Tibial artery (tissue), 4 donors: Measurements from ENCODE around the gene BAIAP2.

Experiments used
- DNase-seq, 2 donors: peaks; one replicate each; pipeline ENCODE4 v3.0.0-alpha.2; 2019
- H3K27ac ChIP-seq, 2 donors: fragments of 200-600 bp; sonication (generic) in 1 of 2; 1 replicate in 1 of 2; 2 replicates in 1 of 2; pipeline ENCODE4 v1.5.1; 2018 to 2019; ENCODE audit warnings: mild to moderate bottlenecking in 1 of 2
- H3K27me3 ChIP-seq, 2 donors: fragments of 200-600 bp; sonication (generic) in 1 of 2; one replicate each; pipeline versions ENCODE4 v1.5.1 to v1.6.0; 2016 to 2019
- H3K36me3 ChIP-seq, 3 donors: fragments of 200-600 bp; sonication (generic) in 2 of 3; one replicate each; pipeline ENCODE4 v1.5.1; 2016 to 2019; ENCODE audit warnings: mild to moderate bottlenecking in 2 of 3
- H3K4me1 ChIP-seq, 4 donors: fragments of 200-600 bp; sonication (generic) in 2 of 4; 1 replicate in 3 of 4; 2 replicates in 1 of 4; pipeline ENCODE4 v1.5.1; 2016 to 2019
- H3K4me3 ChIP-seq, 2 donors: fragments of 200-600 bp; sonication (generic) in 1 of 2; 1 replicate in 1 of 2; 2 replicates in 1 of 2; pipeline ENCODE4 v1.5.1; 2018 to 2019; ENCODE audit warnings: mild to moderate bottlenecking in 2 of 2
- H3K9me3 ChIP-seq, 3 donors: fragments of 200-600 bp; sonication (generic) in 1 of 3; one replicate each; pipeline ENCODE4 v1.5.1; 2016 to 2019
- intact Hi-C: fragments of 100-400 bp; cut with DNase I; formaldehyde crosslinking; loops from one replicate; pipeline ENCODE4 v1.15.0; 2023; ENCODE audit warnings: low total_unique reads
- TF ChIP-seq, protein P1 (sequence below), 2 experiments: fragments of 200-600 bp in 1 of 2; fragments of 450-650 bp in 1 of 2; IDR thresholded peaks; one replicate each; pipeline ENCODE4 v1.5.1; 2017 to 2019; ENCODE audit warnings: antibody characterized with exemption in 2 of 2, mild to moderate bottlenecking in 1 of 2, moderate library complexity in 1 of 2

BAIAP2 gene

GRCh38 chr17:80990921-80991644, 43.9 kb upstream of the BAIAP2 start:
- intact Hi-C loops = loop anchor here (2.0 to 10.0 kb wide), 2 partner anchors 110 to 244 kb away; partner anchors contain the start of genes NDUFAF8 and TEPSIN
- H3K4me1 ChIP-seq = peaks cover 0 to 47% (median 34%) of the 10 kb centered on the region in 4 donors
- no peaks in the 10 kb centered on the region for H3K27me3 ChIP-seq
- no peaks in the 10 kb centered on the region for H3K9me3 ChIP-seq
- peak overlapping the region; percentile 77 to 98 for H3K4me3 ChIP-seq
- peaks cover 12 to 23% (median 13%) of the 10 kb centered on the region in 3 donors for H3K36me3 ChIP-seq
- peak overlapping the region; percentile 68 to 69 for H3K27ac ChIP-seq
- TF ChIP-seq, protein P1, sequence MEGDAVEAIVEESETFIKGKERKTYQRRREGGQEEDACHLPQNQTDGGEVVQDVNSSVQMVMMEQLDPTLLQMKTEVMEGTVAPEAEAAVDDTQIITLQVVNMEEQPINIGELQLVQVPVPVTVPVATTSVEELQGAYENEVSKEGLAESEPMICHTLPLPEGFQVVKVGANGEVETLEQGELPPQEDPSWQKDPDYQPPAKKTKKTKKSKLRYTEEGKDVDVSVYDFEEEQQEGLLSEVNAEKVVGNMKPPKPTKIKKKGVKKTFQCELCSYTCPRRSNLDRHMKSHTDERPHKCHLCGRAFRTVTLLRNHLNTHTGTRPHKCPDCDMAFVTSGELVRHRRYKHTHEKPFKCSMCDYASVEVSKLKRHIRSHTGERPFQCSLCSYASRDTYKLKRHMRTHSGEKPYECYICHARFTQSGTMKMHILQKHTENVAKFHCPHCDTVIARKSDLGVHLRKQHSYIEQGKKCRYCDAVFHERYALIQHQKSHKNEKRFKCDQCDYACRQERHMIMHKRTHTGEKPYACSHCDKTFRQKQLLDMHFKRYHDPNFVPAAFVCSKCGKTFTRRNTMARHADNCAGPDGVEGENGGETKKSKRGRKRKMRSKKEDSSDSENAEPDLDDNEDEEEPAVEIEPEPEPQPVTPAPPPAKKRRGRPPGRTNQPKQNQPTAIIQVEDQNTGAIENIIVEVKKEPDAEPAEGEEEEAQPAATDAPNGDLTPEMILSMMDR (IDR thresholded peaks at IDR 0.05) = no peak
- DNase-seq = no peak

GRCh38 chr17:80991645-80992076, 43.3 kb upstream of the BAIAP2 start, which contains the start of gene CHMP6:
TSS of gene CHMP6 (plus strand) at chr17:80991841. CDS start at chr17:80991919, 78 bp downstream.
- intact Hi-C loops = loop anchor here (2.0 to 10.0 kb wide), 2 partner anchors 109 to 243 kb away; partner anchors contain the start of genes NDUFAF8 and TEPSIN
- Histone ChIP-seq H3K27ac (peak within 1 kb of the TSS; percentile 68 to 69), H3K36me3 (peaks cover 18 to 29% (median 19%) of the 10 kb centered on the region in 3 donors), H3K4me3 (peak within 1 kb of the TSS; percentile 77 to 98), H3K27me3 (no peaks in the 10 kb centered on the region), H3K4me1 (peaks cover 0 to 47% (median 34%) of the 10 kb centered on the region in 4 donors), H3K9me3 (no peaks in the 10 kb centered on the region)
- TF ChIP-seq, protein P1 (IDR thresholded peaks at IDR 0.05) = peak in 1 of 2 experiments; percentile 42
- DNase-seq = peak; percentile 60 to 80

GRCh38 chr17:80992077-80992947, 42.6 kb upstream of the BAIAP2 start:
- Histone ChIP-seq H3K36me3 (peaks cover 24 to 35% (median 26%) of the 10 kb centered on the region in 3 donors), H3K4me3 (peak overlapping the region; percentile 77 to 98), H3K4me1 (peaks cover 0 to 47% (median 34%) of the 10 kb centered on the region in 4 donors), H3K27ac (peak overlapping the region; percentile 68 to 69), H3K27me3 (no peaks in the 10 kb centered on the region), H3K9me3 (no peaks in the 10 kb centered on the region)
- no peak for DNase-seq
- intact Hi-C loops = loop anchor here (10.0 kb wide), 1 partner anchor 242 kb away; the partner anchor contains the start of genes NDUFAF8 and TEPSIN
- TF ChIP-seq, protein P1 (IDR thresholded peaks at IDR 0.05) = no peak

- TF ChIP-seq, protein P1 (IDR thresholded peaks at IDR 0.05) = no peak
- Histone ChIP-seq H3K36me3 (peaks cover 31 to 43% (median 33%) of the 10 kb centered on the region in 3 donors), H3K27ac (peak overlapping the region in 1 of 2 donors; percentile 68), H3K4me1 (peaks cover 0 to 45% (median 34%) of the 10 kb centered on the region in 4 donors), H3K27me3 (no peaks in the 10 kb centered on the region), H3K4me3 (peak overlapping the region; percentile 77 to 98), H3K9me3 (no peaks in the 10 kb centered on the region)
- no peak for DNase-seq
- intact Hi-C loops = loop anchor here (10.0 kb wide), 1 partner anchor 242 kb away; the partner anchor contains the start of genes NDUFAF8 and TEPSIN
These were observed 41.9 kb upstream of the BAIAP2 start for GRCh38 chr17:80992948-80993624.

DNA sequence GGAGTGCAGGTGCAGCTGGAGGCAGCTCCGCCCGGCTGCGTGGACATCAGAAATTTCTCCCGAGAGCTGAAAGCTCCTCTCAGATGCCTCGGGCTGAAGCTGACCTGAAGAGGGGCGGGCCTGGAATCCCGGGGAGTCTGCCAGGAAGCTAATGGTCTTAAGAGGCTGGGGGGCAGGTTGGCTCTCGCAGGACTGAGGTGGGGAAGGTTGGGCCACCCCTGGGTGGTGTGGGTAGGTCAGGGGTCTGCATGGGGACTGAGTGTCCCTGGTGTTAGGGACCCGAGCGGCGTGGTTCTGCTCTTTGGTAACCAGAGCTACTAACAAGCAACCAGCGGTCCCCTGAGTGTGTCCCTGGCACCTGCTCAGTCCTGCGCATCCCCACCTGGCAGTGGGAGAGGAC, 39.8 kb upstream of the BAIAP2 start:
- intact Hi-C loops = loop anchor here (10.0 kb wide), 1 partner anchor 240 kb away; the partner anchor contains the start of genes NDUFAF8 and TEPSIN
- Histone ChIP-seq H3K9me3 (no peaks in the 10 kb centered on the region), H3K4me3 (no peak overlapping the region), H3K27ac (no peak overlapping the region), H3K27me3 (no peaks in the 10 kb centered on the region), H3K36me3 (peaks cover 52 to 63% (median 53%) of the 10 kb centered on the region in 3 donors), H3K4me1 (peaks cover 0 to 31% (median 21%) of the 10 kb centered on the region in 4 donors)
- no peak for DNase-seq
- TF ChIP-seq, protein P1 (IDR thresholded peaks at IDR 0.05) = no peak
